Measurements from ENCODE around the gene C10orf90.
"Not testable (repeated sequence)": the region's sequence is repeated elsewhere in the genome, so short reads cannot be mapped to it uniquely, and the experiment has no call there.

Gene C10orf90

GRCh38 chr10:126394948-126395347 is 275.5 kb downstream of the C10orf90 start:
- no peak for DNase-seq

- no peak for DNase-seq
Observed at GRCh38 chr10:126393076-126393475, 277.4 kb downstream of the C10orf90 start.

GRCh38 chr10:126392469-126392868 is 278.0 kb downstream of the C10orf90 start:
- DNase-seq = peak in 26 of 56 donors; percentile 4 to 79 (median 42)

- peak in 1 of 56 donors; percentile 42 for DNase-seq
Observed at GRCh38 chr10:126392068-126392467, 278.4 kb downstream of the C10orf90 start.

GRCh38 chr10:126391192-126391885 is 279.2 kb downstream of the C10orf90 start:
- DNase-seq = peak in 7 of 56 donors; percentile 7 to 37 (median 14)

- no peak for DNase-seq
Observed at GRCh38 chr10:126390324-126390723, 280.2 kb downstream of the C10orf90 start.

- DNase-seq = peak in 29 of 56 donors; percentile 12 to 66 (median 30)
Observed at GRCh38 chr10:126387931-126388911, 282.3 kb downstream of the C10orf90 start, which contains the start of gene ADAM12. TSS of gene ADAM12 (minus strand) at chr10:126388477. CDS start at chr10:126388145, 332 bp downstream.

- peak in 50 of 56 donors; percentile 11 to 83 (median 54) for DNase-seq
Observed at GRCh38 chr10:126387041-126387921, 283.2 kb downstream of the C10orf90 start.

- no peak for DNase-seq
Observed at GRCh38 chr10:126384269-126384873, 286.1 kb downstream of the C10orf90 start.

GRCh38 chr10:126380352-126381076 is 290.0 kb downstream of the C10orf90 start:
- DNase-seq = no peak

- not testable (repeated sequence) for DNase-seq
Observed at GRCh38 chr10:126379166-126379565, 291.3 kb downstream of the C10orf90 start.

GRCh38 chr10:126376956-126377355 is 293.5 kb downstream of the C10orf90 start:
- no peak for DNase-seq

GRCh38 chr10:126375926-126376554 is 294.5 kb downstream of the C10orf90 start:
- no peak for DNase-seq

- no peak for DNase-seq
Observed at GRCh38 chr10:126375299-126375698, 295.2 kb downstream of the C10orf90 start.
